H1 (cell line): Measurements from ENCODE around the gene SCARB1. TPM values are rescaled to one million over a fixed set of nuclear protein-coding genes. Genes with fewer than 3 reads are reported as not detected.

ENCODE experiments used
- BRCA1 ChIP-seq: IDR thresholded peaks from 2 replicates; pipeline ENCODE4 v1.6.1; 2012; ENCODE audit warnings: low read depth, low read length, improper control_type of control experiment
- CTBP2 ChIP-seq: IDR thresholded peaks from 2 replicates; pipeline ENCODE4 v1.7.0; 2011; ENCODE audit warnings: borderline replicate concordance, mild to moderate bottlenecking, moderate library complexity, mixed read lengths, low read length; ENCODE audit not compliant: insufficient read depth, insufficient read length
- SP2 ChIP-seq: IDR thresholded peaks from 2 replicates; pipeline ENCODE4 v1.6.1; 2012; ENCODE audit warnings: mild to moderate bottlenecking, low read length, inconsistent platforms
- polyA plus RNA-seq, 7 experiments: library from polyadenylated mRNA; depleted of rRNA in 3 of 7; stranded (reverse) in 5 of 7; unstranded in 2 of 7; fragments of >200 nt in 5 of 7; fragments of 200-250 nt in 2 of 7; gene quantifications; 1 replicate in 5 of 7; 2 replicates in 1 of 7; 4 replicates in 1 of 7; pipeline versions ENCODE4 v1.2.1 to v1.2.3, GENCODE V29; 2011 to 2013; ENCODE audit warnings: missing spikeins in 2 of 7, mixed read lengths in 2 of 7
- total RNA-seq: library from RNA; stranded (reverse); fragmentation: NEBNext Ultra II Directional; extraction: Animal tissue kit (Norgen Biotek cat#: 25700); gene quantifications from 2 replicates; pipeline ENCODE4 v1.2.1, GENCODE V29; 2021

Gene SCARB1
- total and polyA plus RNA-seq, 2 of the 8 experiments (the other 6 are each of a cell fraction or from before 2014, with no cell fraction given): 45.3 to 57.1 TPM

GRCh38 chr12:124857921-124858461, 5.7 kb downstream of the SCARB1 start (continued):
- no peak for TF ChIP-seq BRCA1
- no peak for TF ChIP-seq CTBP2
- TF ChIP-seq SP2: no peak
